H1 (cell line): ENCODE data around the gene SLC2A4. TPM values are rescaled to one million over a fixed set of nuclear protein-coding genes. Genes with fewer than 3 reads are reported as not detected.

Source experiments
- CEBPB ChIP-seq: IDR thresholded peaks from 2 replicates; pipeline ENCODE4 v1.6.1; 2012; ENCODE audit warnings: low read depth, low read length
- EZH2 ChIP-seq: fragments of 200-600 bp; sonication (generic); IDR thresholded peaks from 2 replicates; pipeline ENCODE4 v1.7.1; 2012; ENCODE audit warnings: low read depth, mild to moderate bottlenecking, moderate library complexity, low read length, inconsistent platforms; ENCODE audit not compliant: severe bottlenecking
- KDM4A ChIP-seq: IDR thresholded peaks from one replicate; pipeline ENCODE4 v1.7.1; 2012; ENCODE audit warnings: low read depth, mild to moderate bottlenecking, moderate library complexity, low read length, inconsistent platforms; ENCODE audit not compliant: severe bottlenecking
- TAF7 ChIP-seq: optimal IDR thresholded peaks from 2 replicates; pipeline ENCODE3; 2011; ENCODE audit warnings: low read depth, mild to moderate bottlenecking, inconsistent platforms, low read length, moderate library complexity, borderline replicate concordance
- polyA plus RNA-seq, 7 experiments: library from polyadenylated mRNA; depleted of rRNA in 3 of 7; stranded (reverse) in 5 of 7; unstranded in 2 of 7; fragments of >200 nt in 5 of 7; fragments of 200-250 nt in 2 of 7; gene quantifications; 1 replicate in 5 of 7; 2 replicates in 1 of 7; 4 replicates in 1 of 7; pipeline versions ENCODE4 v1.2.1 to v1.2.3, GENCODE V29; 2011 to 2013; ENCODE audit warnings: missing spikeins in 2 of 7, mixed read lengths in 2 of 7
- total RNA-seq: library from RNA; stranded (reverse); fragmentation: NEBNext Ultra II Directional; extraction: Animal tissue kit (Norgen Biotek cat#: 25700); gene quantifications from 2 replicates; pipeline ENCODE4 v1.2.1, GENCODE V29; 2021
- TF ChIP-seq, protein P1 (sequence below): IDR thresholded peaks from 2 replicates; pipeline ENCODE4 v1.6.1; 2011; ENCODE audit warnings: low read length, improper control_type of control experiment

The SLC2A4 gene
- total and polyA plus RNA-seq, 2 of the 8 experiments (the other 6 are each of a cell fraction or from before 2014, with no cell fraction given) = 5.7 to 6.9 TPM

DNA sequence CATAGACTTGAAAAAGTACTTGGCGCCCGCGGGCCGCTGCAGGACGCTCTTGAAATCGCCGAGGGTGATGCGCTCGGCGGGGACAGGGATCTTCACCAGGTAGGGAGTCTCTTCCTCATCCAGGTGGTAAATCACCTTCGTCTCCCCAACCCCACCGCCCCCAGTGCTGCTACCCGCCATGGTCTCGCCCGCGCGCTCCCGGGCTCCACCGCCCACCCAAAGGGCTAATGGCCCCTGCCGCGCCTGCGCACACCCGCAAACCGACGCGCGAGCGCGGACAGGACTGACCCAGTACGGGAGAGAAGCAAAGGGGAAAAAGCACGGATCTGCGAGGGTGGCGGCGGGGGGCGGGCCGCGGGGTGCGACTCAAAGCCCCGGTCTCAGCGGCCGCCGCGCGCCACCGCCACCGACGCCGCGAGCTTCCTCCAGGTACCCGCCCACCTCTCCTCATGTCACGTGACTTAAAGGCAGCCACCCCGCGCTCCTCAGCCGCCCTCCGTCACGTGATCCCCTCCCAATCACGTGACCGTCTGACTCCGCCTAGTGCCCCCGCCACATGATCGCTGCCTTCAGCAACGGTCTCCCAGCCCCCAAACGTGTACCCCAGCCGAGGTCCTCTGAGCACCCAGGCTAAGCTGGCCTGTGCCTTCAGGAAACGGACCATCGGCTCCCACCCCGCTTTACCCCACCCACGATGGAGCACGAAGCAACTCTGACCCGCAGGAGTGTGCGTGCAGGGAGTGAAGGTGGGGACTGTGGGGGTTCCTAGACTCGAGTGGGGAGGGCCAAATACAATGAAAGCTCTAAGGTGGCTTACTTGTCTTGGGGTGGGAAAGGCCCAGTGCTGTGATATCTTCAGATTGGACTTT, 47.2 kb upstream of the SLC2A4 start, which contains the start of gene DVL2 (continued):
- TF ChIP-seq, protein P1, sequence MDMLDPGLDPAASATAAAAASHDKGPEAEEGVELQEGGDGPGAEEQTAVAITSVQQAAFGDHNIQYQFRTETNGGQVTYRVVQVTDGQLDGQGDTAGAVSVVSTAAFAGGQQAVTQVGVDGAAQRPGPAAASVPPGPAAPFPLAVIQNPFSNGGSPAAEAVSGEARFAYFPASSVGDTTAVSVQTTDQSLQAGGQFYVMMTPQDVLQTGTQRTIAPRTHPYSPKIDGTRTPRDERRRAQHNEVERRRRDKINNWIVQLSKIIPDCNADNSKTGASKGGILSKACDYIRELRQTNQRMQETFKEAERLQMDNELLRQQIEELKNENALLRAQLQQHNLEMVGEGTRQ = peak; percentile 100
- TF ChIP-seq TAF7 (no peak), EZH2 (no peak), KDM4A (peak; percentile 85), CEBPB (no peak)
